ENCODE data around the gene ADGRG7.
"Not testable (repeated sequence)": the region's sequence is repeated elsewhere in the genome, so short reads cannot be mapped to it uniquely, and the experiment has no call there.

Gene ADGRG7, protein sequence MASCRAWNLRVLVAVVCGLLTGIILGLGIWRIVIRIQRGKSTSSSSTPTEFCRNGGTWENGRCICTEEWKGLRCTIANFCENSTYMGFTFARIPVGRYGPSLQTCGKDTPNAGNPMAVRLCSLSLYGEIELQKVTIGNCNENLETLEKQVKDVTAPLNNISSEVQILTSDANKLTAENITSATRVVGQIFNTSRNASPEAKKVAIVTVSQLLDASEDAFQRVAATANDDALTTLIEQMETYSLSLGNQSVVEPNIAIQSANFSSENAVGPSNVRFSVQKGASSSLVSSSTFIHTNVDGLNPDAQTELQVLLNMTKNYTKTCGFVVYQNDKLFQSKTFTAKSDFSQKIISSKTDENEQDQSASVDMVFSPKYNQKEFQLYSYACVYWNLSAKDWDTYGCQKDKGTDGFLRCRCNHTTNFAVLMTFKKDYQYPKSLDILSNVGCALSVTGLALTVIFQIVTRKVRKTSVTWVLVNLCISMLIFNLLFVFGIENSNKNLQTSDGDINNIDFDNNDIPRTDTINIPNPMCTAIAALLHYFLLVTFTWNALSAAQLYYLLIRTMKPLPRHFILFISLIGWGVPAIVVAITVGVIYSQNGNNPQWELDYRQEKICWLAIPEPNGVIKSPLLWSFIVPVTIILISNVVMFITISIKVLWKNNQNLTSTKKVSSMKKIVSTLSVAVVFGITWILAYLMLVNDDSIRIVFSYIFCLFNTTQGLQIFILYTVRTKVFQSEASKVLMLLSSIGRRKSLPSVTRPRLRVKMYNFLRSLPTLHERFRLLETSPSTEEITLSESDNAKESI

GRCh38 chr3:100609305-100609704 is at the start of gene ADGRG7:
Gene ADGRG7 (plus strand): TSS chr3:100609601. CDS start chr3:100609857, 256 bp downstream.
- no peak for DNase-seq

- no peak for DNase-seq
Observed at GRCh38 chr3:100560426-100560825, 49.0 kb upstream of the ADGRG7 start.

- DNase-seq = no peak
Observed at GRCh38 chr3:100561459-100562158, 47.8 kb upstream of the ADGRG7 start.

- no peak for DNase-seq
Observed at GRCh38 chr3:100562224-100562857, 47.1 kb upstream of the ADGRG7 start.

GRCh38 chr3:100563228-100563627 is 46.2 kb upstream of the ADGRG7 start:
- no peak for DNase-seq

- DNase-seq = no peak
Observed at GRCh38 chr3:100563652-100564211, 45.7 kb upstream of the ADGRG7 start.

DNA sequence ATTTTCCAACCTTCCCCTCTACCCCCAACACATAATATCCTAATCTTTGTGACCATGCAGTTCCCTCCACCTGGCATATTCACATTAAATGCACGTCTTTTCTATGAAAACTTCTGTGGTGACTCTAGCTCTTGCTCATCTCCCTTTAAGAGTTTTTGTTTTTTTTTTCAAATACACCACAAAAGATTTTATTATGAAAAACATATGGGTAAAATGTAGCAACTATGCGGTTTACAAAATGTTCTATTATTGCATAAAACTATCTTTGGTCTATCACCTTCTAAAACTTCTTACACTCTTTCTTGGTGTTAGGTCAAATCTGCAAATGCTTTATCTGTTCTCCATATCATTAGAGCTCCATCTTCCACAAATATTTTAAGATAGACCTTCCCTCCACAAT is 38.6 kb upstream of the ADGRG7 start:
- DNase-seq = no peak

DNA sequence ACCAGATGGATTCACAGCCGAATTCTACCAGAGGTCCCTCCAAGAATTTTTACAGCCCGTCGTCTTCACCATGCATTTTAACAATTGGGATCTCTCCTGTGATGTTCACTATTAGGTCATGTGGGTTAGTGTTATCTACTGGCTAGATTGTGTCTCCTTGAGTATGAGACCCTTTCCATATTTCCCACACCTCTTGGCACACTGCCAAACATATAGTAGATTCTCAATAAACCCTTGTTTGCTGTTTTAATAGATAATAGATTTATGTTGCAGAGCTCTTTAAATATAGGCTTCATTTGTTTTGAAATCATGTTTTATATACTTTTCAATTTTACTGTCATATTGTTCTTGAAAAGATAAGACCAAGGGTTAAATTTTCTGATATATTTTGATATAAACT is 34.9 kb upstream of the ADGRG7 start:
- no peak for DNase-seq

DNA sequence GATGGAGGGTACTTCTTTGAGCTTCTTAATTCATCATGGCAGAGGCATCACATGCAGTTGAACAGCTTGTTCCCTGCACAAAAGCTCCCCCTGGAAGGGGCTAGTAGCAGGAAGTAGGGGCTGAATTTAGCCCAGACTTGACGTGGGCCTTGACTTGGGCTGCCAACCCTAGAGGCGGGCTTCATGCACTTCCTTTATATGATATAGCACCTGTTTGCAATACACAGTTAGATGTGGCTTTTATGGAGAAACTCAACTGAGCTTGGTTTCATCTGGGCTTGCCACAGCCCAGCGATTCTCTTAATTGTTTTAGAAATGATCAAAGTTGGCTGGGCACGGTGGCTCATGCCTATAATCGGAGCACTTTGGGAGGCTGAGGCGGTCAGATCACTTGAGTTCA is 33.7 kb upstream of the ADGRG7 start:
- no peak for DNase-seq

- no peak for DNase-seq
Observed at GRCh38 chr3:100577382-100578008, 31.9 kb upstream of the ADGRG7 start.

DNA sequence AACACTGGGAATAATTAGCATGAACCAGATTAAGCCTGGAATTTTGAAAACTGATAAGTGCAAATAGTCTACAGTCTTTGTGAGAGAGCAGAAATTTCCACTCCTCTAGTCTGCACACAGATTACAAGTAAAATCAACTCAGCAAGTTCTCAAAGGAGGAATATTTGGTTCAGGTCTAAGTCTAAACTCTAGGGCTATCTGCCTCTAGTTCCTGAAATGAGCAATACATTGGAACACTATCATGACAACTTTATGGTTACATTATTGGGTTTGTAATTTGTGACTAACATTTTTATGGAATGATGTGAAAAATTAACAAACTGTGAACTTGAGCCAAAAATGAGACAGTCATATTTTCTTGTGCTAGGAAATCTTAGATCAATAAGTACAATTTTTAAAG is 30.8 kb upstream of the ADGRG7 start:
- no peak for DNase-seq

DNA sequence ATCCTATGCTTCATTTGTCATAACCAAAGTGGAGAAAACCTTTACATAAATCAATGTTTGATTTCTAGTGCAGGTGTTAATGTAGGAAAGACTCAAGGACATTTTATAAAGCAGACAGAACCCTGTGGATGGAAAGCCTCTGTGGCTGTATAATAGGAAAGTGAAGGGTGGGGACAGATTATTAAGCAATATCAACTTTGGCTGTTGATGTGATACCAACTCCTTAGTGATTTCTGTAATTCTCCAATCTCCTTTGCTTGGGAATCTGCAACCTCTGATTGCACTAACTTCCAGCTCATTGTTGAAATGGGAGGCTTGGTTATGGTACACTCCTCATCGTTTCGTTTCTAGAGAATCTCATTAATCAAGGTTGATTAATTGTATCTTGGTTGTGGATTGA is 29.3 kb upstream of the ADGRG7 start:
- no peak for DNase-seq

- DNase-seq = no peak
Observed at GRCh38 chr3:100581650-100582049, 27.8 kb upstream of the ADGRG7 start.

GRCh38 chr3:100582157-100582556 is 27.2 kb upstream of the ADGRG7 start:
- DNase-seq = not testable (repeated sequence)

- DNase-seq = no peak
Observed at GRCh38 chr3:100584101-100584660, 25.2 kb upstream of the ADGRG7 start.

DNA sequence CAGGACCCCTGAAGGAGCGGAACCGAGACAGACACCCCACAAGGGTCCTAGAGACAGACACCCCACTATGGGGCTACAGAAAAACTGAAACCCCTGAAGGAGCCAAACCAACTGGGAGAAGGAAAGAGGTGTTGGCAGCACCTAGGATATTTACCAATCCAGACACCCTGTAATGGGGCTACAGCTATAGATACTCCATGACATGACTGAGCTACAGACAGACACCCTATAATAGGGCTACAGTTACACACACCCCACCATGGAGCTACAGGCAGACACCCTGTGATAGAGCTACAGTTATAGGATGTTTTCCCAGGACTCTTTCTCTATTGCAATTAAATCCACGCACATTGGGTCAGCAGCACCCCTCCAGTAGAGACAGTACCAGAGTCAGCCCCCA is 22.6 kb upstream of the ADGRG7 start:
- DNase-seq = no peak

DNA sequence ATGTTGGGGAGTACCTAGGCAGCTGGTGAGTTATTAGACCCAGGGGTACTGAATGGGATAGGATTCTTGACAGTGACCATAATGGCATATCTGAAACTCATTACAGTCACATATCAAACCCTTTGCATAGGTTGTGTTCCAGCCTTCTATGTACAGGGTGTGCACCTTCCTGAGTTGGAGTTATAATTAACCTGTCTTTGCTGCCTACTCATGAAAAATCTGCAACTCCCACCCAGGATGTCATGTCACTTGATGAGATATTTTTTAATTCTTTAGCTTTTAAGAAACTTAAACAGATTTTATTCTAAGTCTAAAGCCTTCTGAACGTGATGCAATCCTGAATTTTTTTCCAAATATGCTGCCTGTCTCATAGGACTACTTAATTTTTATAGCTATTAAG is 21.1 kb upstream of the ADGRG7 start:
- DNase-seq = no peak

DNA sequence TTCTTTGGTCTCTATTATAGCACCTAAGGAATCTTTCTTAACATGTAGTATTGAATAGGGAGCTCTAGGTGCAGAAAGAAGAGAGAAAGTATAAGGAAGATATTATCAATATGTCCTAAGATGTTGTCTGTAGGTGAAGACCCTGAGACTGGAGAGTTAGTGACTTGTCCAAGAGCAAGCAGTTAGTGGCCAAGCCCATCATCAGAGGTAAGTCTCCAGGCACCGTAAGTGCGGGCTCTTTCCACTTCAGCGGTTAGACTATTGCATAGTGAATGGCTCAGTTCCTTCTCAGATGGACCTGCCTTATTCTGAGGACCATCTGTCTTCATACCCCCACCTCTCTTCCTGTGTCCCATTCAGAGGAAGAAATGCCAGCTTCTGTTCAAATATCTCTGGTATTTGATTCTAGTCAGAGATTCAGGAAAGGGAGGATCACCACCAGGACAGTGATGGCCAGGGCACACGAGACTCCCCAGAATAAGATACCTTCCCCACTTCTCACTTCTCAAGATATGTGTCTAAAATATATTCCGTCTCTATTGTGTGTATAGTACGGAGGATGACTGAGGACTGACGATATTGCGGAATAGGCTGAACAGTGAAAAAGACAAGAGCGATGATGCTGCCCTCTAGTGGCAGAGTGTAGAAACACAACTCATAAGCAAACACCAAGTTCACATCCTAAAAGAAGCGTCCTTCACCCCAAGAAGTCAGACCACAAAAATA is 19.1 kb upstream of the ADGRG7 start:
- peak; percentile 52 for DNase-seq

DNA sequence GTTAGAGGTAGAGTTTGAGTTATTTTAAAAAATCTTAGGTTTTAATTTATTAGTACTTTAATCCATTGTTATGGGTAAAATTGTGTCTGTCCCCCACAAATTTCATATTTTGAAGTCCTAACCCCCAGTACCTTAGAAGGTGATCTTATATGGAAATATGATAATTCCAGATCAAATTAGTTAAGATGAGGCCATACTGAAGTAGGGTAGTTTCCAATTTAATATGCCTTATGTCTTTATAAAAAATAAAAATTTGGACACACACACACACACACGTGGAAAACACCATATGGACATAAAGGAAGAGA is 18.6 kb upstream of the ADGRG7 start:
- DNase-seq = no peak

DNA sequence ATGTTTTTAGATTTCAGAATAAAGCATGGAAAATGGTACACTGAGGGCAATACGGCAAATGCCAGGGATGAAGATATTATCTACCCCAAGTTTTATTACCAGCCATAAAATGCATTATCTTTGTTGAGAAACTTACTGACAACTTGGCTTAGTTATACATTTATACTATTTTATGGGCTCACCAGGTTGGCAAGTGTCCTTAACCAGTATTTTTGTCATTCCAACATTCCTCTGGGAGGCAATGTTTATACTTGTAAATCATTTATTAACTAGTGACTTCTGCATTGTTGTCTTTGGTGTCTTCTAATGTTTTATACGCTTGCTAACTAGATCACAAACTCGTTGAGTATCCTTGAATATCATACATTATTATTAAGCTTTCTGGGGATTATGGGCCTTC is 18.0 kb upstream of the ADGRG7 start:
- DNase-seq = no peak
